Right cardiac atrium (tissue), 5 donors: ENCODE results near the gene SLC22A12. TPM values are rescaled to one million over a fixed set of nuclear protein-coding genes. Genes with fewer than 3 reads are reported as not detected.

ENCODE experiments used
- ATAC-seq, 2 donors: fragments of 200-7000 bp; cut with Tn5 transposase; one replicate each; pipeline versions ENCODE4 v1.8.0 to v1.9.1; 2020; ENCODE audit warnings: moderate library complexity in 2 of 2, mild to moderate bottlenecking in 1 of 2
- DNase-seq, 3 donors: peaks; one replicate each; pipeline ENCODE4 v3.0.0-alpha.2; 2020
- H3K27ac ChIP-seq: one replicate; pipeline ENCODE4 v1.5.1; 2013; ENCODE audit warnings: mild to moderate bottlenecking, low read length, control low read depth, moderate library complexity
- H3K27me3 ChIP-seq: one replicate; pipeline ENCODE4 v1.6.1; 2013; ENCODE audit not compliant: control insufficient read depth, insufficient read depth
- H3K4me1 ChIP-seq: one replicate; pipeline ENCODE4 v1.6.1; 2013; ENCODE audit warnings: low read length; ENCODE audit not compliant: control insufficient read depth, insufficient read depth
- H3K4me3 ChIP-seq: one replicate; pipeline ENCODE4 v1.5.1; 2013; ENCODE audit warnings: low read length, control low read depth
- H3K9me3 ChIP-seq: one replicate; pipeline ENCODE4 v1.6.1; 2013; ENCODE audit warnings: low read length; ENCODE audit not compliant: control insufficient read depth
- WGBS: extraction: QIAGEN DNeasy Blood & Tissue Kit; methylation state at CpG from one replicate; pipeline ENCODE4 v1.1.7; 2013; 5-methylcytosine and 5-hydroxymethylcytosine counted together
- intact Hi-C, 4 donors: fragments of 100-400 bp; cut with DNase I; formaldehyde crosslinking; loops; one replicate each; pipeline versions ENCODE4 v1.11.0 to v1.14.0; 2022 to 2023
- long read RNA-seq, 4 donors: library from polyadenylated mRNA; unstranded; transcript quantifications; one replicate each; pipeline ENCODE4 v2.0.0, GENCODE V29; 2020 to 2021
- polyA plus RNA-seq: library from polyadenylated mRNA; stranded (reverse); fragments of 200-250 nt; gene quantifications from one replicate; pipeline ENCODE4 v1.2.3, GENCODE V29; 2013
- total RNA-seq, 4 donors: library from RNA; stranded (reverse); fragmentation: NEBNext Ultra II Directional; extraction: Animal tissue kit (Norgen Biotek cat#: 25700); gene quantifications; one replicate each; pipeline ENCODE4 v1.2.1, GENCODE V29; 2021
- donor health status: healthy with polysubstance abuse.
- donor health status: DM: no; HTN: yes; CAD: no.
- donor health status: DM: no; HTN: no; CAD: no.
- donor health status: DM: no; HTN: yes; CAD: no; lungs with severe emphysema.
- donor health status: DM: yes; HTN: yes; CAD: no.

The SLC22A12 gene
- total RNA-seq (not detected), polyA plus RNA-seq (not detected)
- long read RNA-seq, donor 1: 0 reads
- long read RNA-seq, donor 2: 0 reads
- long read RNA-seq, donor 3: 0 reads
- long read RNA-seq, donor 4: 0 reads

- Histone ChIP-seq H3K27ac (no peak within 1 kb of the TSS), H3K4me3 (no peak within 1 kb of the TSS), H3K9me3 (no peaks in the 10 kb centered on the region), H3K4me1 (no peaks in the 10 kb centered on the region), H3K27me3 (no peaks in the 10 kb centered on the region)
- intact Hi-C loops: no loop called here
- ATAC-seq (peak in 1 of 2 donors; percentile 15), DNase-seq (peak in 1 of 3 donors; percentile 6)
- 78% methylated on average over 14 of the region's 14 CpGs for WGBS
Observed at GRCh38 chr11:64590763-64591221, at the start of gene SLC22A12. Gene SLC22A12 (plus strand): TSS chr11:64591220. CDS start chr11:64591557, 337 bp downstream.

GRCh38 chr11:64542172-64543125 is 48.6 kb upstream of the SLC22A12 start:
- no peak for DNase-seq
- intact Hi-C loops: no loop called here
- no peaks in the 10 kb centered on the region for H3K27me3 ChIP-seq

GRCh38 chr11:64543818-64544217 is 47.2 kb upstream of the SLC22A12 start:
- no peak for DNase-seq
- Histone ChIP-seq H3K4me3 (no peak overlapping the region), H3K9me3 (no peaks in the 10 kb centered on the region), H3K27me3 (no peaks in the 10 kb centered on the region), H3K4me1 (no peaks in the 10 kb centered on the region), H3K27ac (no peak overlapping the region)
- ATAC-seq: no peak
- intact Hi-C loops: no loop called here

More at GRCh38 chr11:64542172-64543125, 48.6 kb upstream of the SLC22A12 start:
- no peaks in the 10 kb centered on the region for H3K4me1 ChIP-seq
- WGBS: 87% methylated on average over 35 of the region's 35 CpGs
- no peak for ATAC-seq
- no peak overlapping the region for H3K4me3 ChIP-seq
- H3K27ac ChIP-seq: no peak overlapping the region
- H3K9me3 ChIP-seq: no peaks in the 10 kb centered on the region

GRCh38 chr11:64544616-64545296 is 46.3 kb upstream of the SLC22A12 start:
- no peak for DNase-seq
- intact Hi-C loops: no loop called here
- H3K27me3 ChIP-seq: no peaks in the 10 kb centered on the region
- no peak for ATAC-seq
- no peak overlapping the region for H3K27ac ChIP-seq
- no peaks in the 10 kb centered on the region for H3K4me1 ChIP-seq
- 83% methylated on average over 2 of the region's 2 CpGs for WGBS
- H3K9me3 ChIP-seq: no peaks in the 10 kb centered on the region
- H3K4me3 ChIP-seq: no peak overlapping the region

- no peak overlapping the region for H3K27ac ChIP-seq
- no peaks in the 10 kb centered on the region for H3K27me3 ChIP-seq
- 85% methylated on average over 15 of the region's 15 CpGs for WGBS
- no peak overlapping the region for H3K4me3 ChIP-seq
- DNase-seq: no peak
- no peaks in the 10 kb centered on the region for H3K4me1 ChIP-seq
- intact Hi-C loops: no loop called here
- no peak for ATAC-seq
- H3K9me3 ChIP-seq: no peaks in the 10 kb centered on the region
Observed at GRCh38 chr11:64545619-64546018, 45.4 kb upstream of the SLC22A12 start.

- DNase-seq: no peak
- intact Hi-C loops: no loop called here
- Histone ChIP-seq H3K4me3 (no peak overlapping the region), H3K27me3 (no peaks in the 10 kb centered on the region), H3K27ac (no peak overlapping the region), H3K4me1 (no peaks in the 10 kb centered on the region), H3K9me3 (no peaks in the 10 kb centered on the region)
- 74% methylated on average over 2 of the region's 2 CpGs for WGBS
- ATAC-seq: no peak
Observed at GRCh38 chr11:64546176-64546575, 44.8 kb upstream of the SLC22A12 start.

- no peak for ATAC-seq
Observed at GRCh38 chr11:64546600-64546999, 44.4 kb upstream of the SLC22A12 start.

GRCh38 chr11:64549969-64550368 is 41.1 kb upstream of the SLC22A12 start:
- 69% methylated on average over 4 of the region's 4 CpGs for WGBS
- no peak overlapping the region for H3K27ac ChIP-seq
- H3K27me3 ChIP-seq: no peaks in the 10 kb centered on the region
- intact Hi-C loops: loop anchor here in 2 of 4 donors (5.0 kb wide), 1 partner anchor 102 kb away; no protein-coding TSS in a partner anchor
- ATAC-seq: no peak
- DNase-seq: no peak
- H3K4me3 ChIP-seq: no peak overlapping the region
- H3K4me1 ChIP-seq: no peaks in the 10 kb centered on the region
- no peaks in the 10 kb centered on the region for H3K9me3 ChIP-seq

More at GRCh38 chr11:64546600-64546999, 44.4 kb upstream of the SLC22A12 start:
- intact Hi-C loops: no loop called here
- Histone ChIP-seq H3K27ac (no peak overlapping the region), H3K27me3 (no peaks in the 10 kb centered on the region), H3K4me1 (no peaks in the 10 kb centered on the region), H3K4me3 (no peak overlapping the region), H3K9me3 (no peaks in the 10 kb centered on the region)
- WGBS: 89% methylated on average over 8 of the region's 8 CpGs
- DNase-seq: no peak

GRCh38 chr11:64553554-64554201 is 37.3 kb upstream of the SLC22A12 start:
- no peaks in the 10 kb centered on the region for H3K4me1 ChIP-seq
- intact Hi-C loops: loop anchor here in 2 of 4 donors (5.0 kb wide), 1 partner anchor 99 kb away; no protein-coding TSS in a partner anchor
- ATAC-seq (peak; percentile 64 to 70), DNase-seq (peak; percentile 64 to 89 (median 81))
- no peaks in the 10 kb centered on the region for H3K27me3 ChIP-seq
- no peak overlapping the region for H3K4me3 ChIP-seq
- WGBS: 21% methylated on average over 13 of the region's 13 CpGs
- H3K27ac ChIP-seq: peak overlapping the region; percentile 22
- no peaks in the 10 kb centered on the region for H3K9me3 ChIP-seq

- no peak overlapping the region for H3K4me3 ChIP-seq
- WGBS: 93% methylated on average over 26 of the region's 26 CpGs
- ATAC-seq (no peak), DNase-seq (no peak)
- no peaks in the 10 kb centered on the region for H3K9me3 ChIP-seq
- no peak overlapping the region for H3K27ac ChIP-seq
- no peaks in the 10 kb centered on the region for H3K4me1 ChIP-seq
- H3K27me3 ChIP-seq: no peaks in the 10 kb centered on the region
- intact Hi-C loops: no loop called here
Observed at GRCh38 chr11:64556044-64556720, 34.8 kb upstream of the SLC22A12 start.
